Fibroblast of the conjunctiva (primary cell): ENCODE results near the gene SMIM14.
"Not testable (repeated sequence)": the region's sequence is repeated elsewhere in the genome, so short reads cannot be mapped to it uniquely, and the experiment has no call there.

Source experiments
- DNase-seq: peaks from one replicate; pipeline ENCODE4 v3.0.0-alpha.2; 2010; ENCODE audit warnings: low read depth

SMIM14 gene

GRCh38 chr4:39530682-39531081 lies 108.0 kb downstream of the SMIM14 start:
- DNase-seq, result no peak

- no peak for DNase-seq
These were observed 109.1 kb downstream of the SMIM14 start for GRCh38 chr4:39529534-39529933.

GRCh38 chr4:39528061-39528465 lies 110.6 kb downstream of the SMIM14 start:
- no peak for DNase-seq

GRCh38 chr4:39527296-39528060 lies 111.2 kb downstream of the SMIM14 start, which contains the start of gene UGDH:
TSS of gene UGDH (minus strand) at chr4:39527439. CDS start at chr4:39521512, 5,927 bp downstream.
- peak; percentile 99 for DNase-seq

- no peak for DNase-seq
These were observed 111.8 kb downstream of the SMIM14 start for GRCh38 chr4:39526765-39527295.

GRCh38 chr4:39525822-39526690 lies 112.6 kb downstream of the SMIM14 start:
- no peak for DNase-seq

- no peak for DNase-seq
These were observed 114.3 kb downstream of the SMIM14 start for GRCh38 chr4:39524161-39524957.

GRCh38 chr4:39522068-39522467 lies 116.6 kb downstream of the SMIM14 start:
- DNase-seq, result no peak

- no peak for DNase-seq
These were observed 117.3 kb downstream of the SMIM14 start for GRCh38 chr4:39521253-39521919.

- DNase-seq, result no peak
These were observed 120.2 kb downstream of the SMIM14 start for GRCh38 chr4:39518484-39518883.

GRCh38 chr4:39516407-39516966 lies 122.2 kb downstream of the SMIM14 start:
- DNase-seq, result no peak

- DNase-seq, result not testable (repeated sequence)
These were observed 122.8 kb downstream of the SMIM14 start for GRCh38 chr4:39515669-39516401.

GRCh38 chr4:39514888-39515401 lies 123.7 kb downstream of the SMIM14 start:
- no peak for DNase-seq

GRCh38 chr4:39514266-39514665 lies 124.4 kb downstream of the SMIM14 start:
- not testable (repeated sequence) for DNase-seq

GRCh38 chr4:39510348-39510929 lies 128.2 kb downstream of the SMIM14 start:
- DNase-seq, result no peak

- DNase-seq, result no peak
These were observed 133.1 kb downstream of the SMIM14 start for GRCh38 chr4:39505581-39505980.

- no peak for DNase-seq
These were observed 134.1 kb downstream of the SMIM14 start for GRCh38 chr4:39504538-39504937.

GRCh38 chr4:39502664-39503035 lies 136.0 kb downstream of the SMIM14 start:
- DNase-seq, result not testable (repeated sequence)

GRCh38 chr4:39502019-39502663 lies 136.5 kb downstream of the SMIM14 start:
- DNase-seq, result peak; percentile 41
